DND-41 (cell line): ENCODE results near the gene BCAS3.
"Not testable (repeated sequence)": the region's sequence is repeated elsewhere in the genome, so short reads cannot be mapped to it uniquely, and the experiment has no call there.

Experiments
- ATAC-seq: fragments of 200-7000 bp; cut with Tn5 transposase; 3 replicates; pipeline ENCODE4 v1.9.1; 2021; ENCODE audit warnings: low read depth; ENCODE audit not compliant: insufficient read depth
- DNase-seq: peaks from one replicate; pipeline ENCODE4 v3.0.0-alpha.2; 2020
- H2AFZ ChIP-seq: 2 replicates; pipeline ENCODE4 v1.6.0; 2012; ENCODE audit warnings: low read depth, low read length
- H3K27ac ChIP-seq: 2 replicates; pipeline ENCODE4 v1.5.1; 2012; ENCODE audit warnings: low read length, inconsistent platforms
- H3K27me3 ChIP-seq: fragments of 200-600 bp; sonication (generic); 2 replicates; pipeline ENCODE4 v1.6.0; 2012; ENCODE audit warnings: low read length, mild to moderate bottlenecking, inconsistent platforms; ENCODE audit not compliant: insufficient read depth, poor library complexity
- H3K36me3 ChIP-seq: 2 replicates; pipeline ENCODE4 v1.5.1; 2012; ENCODE audit warnings: low read length, inconsistent platforms; ENCODE audit not compliant: insufficient read depth
- H3K4me1 ChIP-seq: 2 replicates; pipeline ENCODE4 v1.5.1; 2012; ENCODE audit warnings: mild to moderate bottlenecking, low read length; ENCODE audit not compliant: insufficient read depth
- H3K4me2 ChIP-seq: 2 replicates; pipeline ENCODE4 v1.6.0; 2012; ENCODE audit warnings: mild to moderate bottlenecking, moderate library complexity, low read length, inconsistent platforms; ENCODE audit not compliant: insufficient read depth
- H3K4me3 ChIP-seq, 2 experiments: fragments of 200-600 bp in 1 of 2; shearing (Covaris generic) in 1 of 2; 2 replicates each; pipeline ENCODE4 v1.5.1; 2012 to 2016; ENCODE audit warnings: inconsistent platforms in 2 of 2, low read length in 2 of 2, mild to moderate bottlenecking in 2 of 2, low read depth in 1 of 2, moderate library complexity in 1 of 2
- H3K79me2 ChIP-seq: 2 replicates; pipeline ENCODE4 v1.6.0; 2012; ENCODE audit warnings: low read length, inconsistent platforms; ENCODE audit not compliant: insufficient read depth
- H3K9ac ChIP-seq: 2 replicates; pipeline ENCODE4 v1.6.0; 2012; ENCODE audit warnings: low read depth, mild to moderate bottlenecking, inconsistent platforms, low read length, moderate library complexity
- H3K9me3 ChIP-seq: 2 replicates; pipeline ENCODE4 v1.5.1; 2012; ENCODE audit warnings: low read length, moderate library complexity, mild to moderate bottlenecking, inconsistent platforms; ENCODE audit not compliant: insufficient read depth, severe bottlenecking
- H4K20me1 ChIP-seq: 2 replicates; pipeline ENCODE4 v1.6.0; 2012; ENCODE audit warnings: low read length; ENCODE audit not compliant: insufficient read depth
- EZH2 ChIP-seq: IDR thresholded peaks from 3 replicates; pipeline ENCODE4 v1.6.1; 2012; ENCODE audit warnings: borderline replicate concordance, low read depth, mild to moderate bottlenecking, moderate library complexity, low read length, inconsistent platforms; ENCODE audit not compliant: severe bottlenecking
- TF ChIP-seq, protein P1 (sequence below): IDR thresholded peaks from 2 replicates; pipeline ENCODE4 v1.5.1; 2012; ENCODE audit warnings: borderline replicate concordance, low read length, moderate library complexity, mild to moderate bottlenecking; ENCODE audit not compliant: poor library complexity, severe bottlenecking; ENCODE audit errors: extremely low read depth

Gene BCAS3

DNA sequence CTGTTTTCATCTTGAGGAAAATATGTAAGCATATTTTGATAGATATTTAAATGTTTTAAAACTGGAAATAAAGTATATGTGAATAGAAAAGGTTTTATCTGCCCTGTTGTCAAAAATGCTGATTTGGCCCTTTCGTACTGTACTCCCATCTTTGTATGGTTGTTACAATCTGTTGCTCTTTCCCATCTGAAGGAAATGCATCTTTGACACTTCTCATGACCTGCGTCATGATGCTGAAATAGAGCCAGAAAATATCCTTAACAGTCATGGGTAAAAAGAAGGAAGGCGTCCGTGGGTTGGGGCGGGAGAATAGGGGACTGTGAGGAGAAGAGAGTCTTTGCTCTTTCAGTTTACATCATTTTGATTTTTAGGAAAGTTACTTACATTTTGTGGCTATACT, 327.7 kb downstream of the BCAS3 start:
- Histone ChIP-seq H3K9ac (no peak overlapping the region), H4K20me1 (no peaks in the 10 kb centered on the region), H3K27ac (no peak overlapping the region), H3K4me3 (no peak overlapping the region), H3K36me3 (no peaks in the 10 kb centered on the region), H3K4me2 (no peak overlapping the region), H2AFZ (no peak overlapping the region), H3K27me3 (no peaks in the 10 kb centered on the region), H3K79me2 (no peaks in the 10 kb centered on the region), H3K9me3 (no peaks in the 10 kb centered on the region), H3K4me1 (no peaks in the 10 kb centered on the region)
- ATAC-seq (no peak), DNase-seq (no peak)
- TF ChIP-seq, protein P1, sequence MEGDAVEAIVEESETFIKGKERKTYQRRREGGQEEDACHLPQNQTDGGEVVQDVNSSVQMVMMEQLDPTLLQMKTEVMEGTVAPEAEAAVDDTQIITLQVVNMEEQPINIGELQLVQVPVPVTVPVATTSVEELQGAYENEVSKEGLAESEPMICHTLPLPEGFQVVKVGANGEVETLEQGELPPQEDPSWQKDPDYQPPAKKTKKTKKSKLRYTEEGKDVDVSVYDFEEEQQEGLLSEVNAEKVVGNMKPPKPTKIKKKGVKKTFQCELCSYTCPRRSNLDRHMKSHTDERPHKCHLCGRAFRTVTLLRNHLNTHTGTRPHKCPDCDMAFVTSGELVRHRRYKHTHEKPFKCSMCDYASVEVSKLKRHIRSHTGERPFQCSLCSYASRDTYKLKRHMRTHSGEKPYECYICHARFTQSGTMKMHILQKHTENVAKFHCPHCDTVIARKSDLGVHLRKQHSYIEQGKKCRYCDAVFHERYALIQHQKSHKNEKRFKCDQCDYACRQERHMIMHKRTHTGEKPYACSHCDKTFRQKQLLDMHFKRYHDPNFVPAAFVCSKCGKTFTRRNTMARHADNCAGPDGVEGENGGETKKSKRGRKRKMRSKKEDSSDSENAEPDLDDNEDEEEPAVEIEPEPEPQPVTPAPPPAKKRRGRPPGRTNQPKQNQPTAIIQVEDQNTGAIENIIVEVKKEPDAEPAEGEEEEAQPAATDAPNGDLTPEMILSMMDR: no peak
- TF ChIP-seq EZH2: no peak

DNA sequence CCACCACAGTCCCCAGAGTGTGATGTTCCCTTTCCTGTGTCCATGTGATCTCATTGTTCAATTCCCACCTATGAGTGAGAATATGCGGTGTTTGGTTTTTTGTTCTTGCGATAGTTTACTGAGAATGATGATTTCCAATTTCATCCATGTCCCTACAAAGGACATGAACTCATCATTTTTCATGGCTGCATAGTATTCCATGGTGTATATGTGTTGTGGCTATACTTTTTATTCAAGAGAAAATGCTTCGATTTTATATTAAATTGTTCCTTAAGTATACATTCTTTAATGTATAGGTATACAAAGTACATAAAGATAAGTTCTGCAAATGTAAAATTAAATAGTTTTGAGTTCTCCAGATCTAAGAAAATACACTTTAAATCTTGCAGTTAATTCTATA, 328.3 kb downstream of the BCAS3 start:
- H3K27me3 ChIP-seq, H3K4me2 ChIP-seq: not testable (repeated sequence)

DNA sequence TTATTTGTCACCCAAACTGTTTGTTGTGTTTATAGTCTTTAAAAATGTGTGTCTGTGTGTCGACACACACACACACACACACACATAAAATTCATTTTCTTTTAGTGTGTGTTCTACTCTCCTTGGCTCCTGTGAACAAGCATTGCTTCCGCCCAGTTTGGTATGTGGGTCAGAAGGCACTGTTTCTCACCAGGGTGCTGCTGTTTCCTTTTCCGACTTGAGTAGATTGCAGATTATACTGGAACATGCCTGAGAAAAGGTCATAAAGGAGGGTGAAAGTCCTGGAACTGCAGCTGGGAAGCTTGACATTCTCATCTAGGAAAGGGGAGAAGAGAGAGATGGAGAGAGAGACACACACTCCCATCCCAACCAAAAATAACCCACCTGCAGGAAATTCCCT, 330.3 kb downstream of the BCAS3 start:
- H3K9ac ChIP-seq: no peak overlapping the region
- no peak overlapping the region for H3K4me2 ChIP-seq
- H3K4me1 ChIP-seq: no peaks in the 10 kb centered on the region
- DNase-seq (no peak), ATAC-seq (no peak)
- no peaks in the 10 kb centered on the region for H3K36me3 ChIP-seq
- H4K20me1 ChIP-seq: no peaks in the 10 kb centered on the region
- H3K27ac ChIP-seq: no peak overlapping the region
- no peak overlapping the region for H3K4me3 ChIP-seq
- no peaks in the 10 kb centered on the region for H3K9me3 ChIP-seq
- TF ChIP-seq EZH2: no peak
- TF ChIP-seq, protein P1: no peak
- H3K27me3 ChIP-seq: no peaks in the 10 kb centered on the region
- H3K79me2 ChIP-seq: no peaks in the 10 kb centered on the region
- H2AFZ ChIP-seq: no peak overlapping the region

More for the DNA sequence above, 328.3 kb downstream of the BCAS3 start:
- not testable (repeated sequence) for H4K20me1 ChIP-seq, DNase-seq, H3K4me1 ChIP-seq, H3K79me2 ChIP-seq, H3K4me3 ChIP-seq, H3K27ac ChIP-seq, H3K9ac ChIP-seq, ATAC-seq, H3K9me3 ChIP-seq, H3K36me3 ChIP-seq, H2AFZ ChIP-seq

DNA sequence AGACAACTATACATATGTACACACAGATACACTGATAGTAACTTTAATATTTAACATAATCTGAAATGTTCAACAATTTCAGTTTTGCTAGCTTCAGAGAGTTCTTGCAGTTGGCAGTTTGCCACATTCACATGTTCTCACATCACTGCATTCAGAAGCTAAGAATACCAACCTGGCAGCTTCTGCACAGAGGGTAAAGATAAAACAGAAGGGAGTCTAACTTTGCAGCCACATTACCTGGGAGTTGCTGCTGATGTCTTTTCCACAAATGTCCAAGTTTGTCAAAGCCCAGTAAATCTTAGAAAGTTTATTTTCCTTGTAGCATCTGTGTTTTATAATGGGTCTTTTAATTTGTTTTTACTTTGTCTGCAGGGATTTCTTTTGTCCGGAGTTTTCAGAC, 332.0 kb downstream of the BCAS3 start:
- DNase-seq: no peak
- Histone ChIP-seq H3K27me3 (no peaks in the 10 kb centered on the region), H3K79me2 (no peaks in the 10 kb centered on the region), H2AFZ (no peak overlapping the region), H3K36me3 (no peaks in the 10 kb centered on the region), H3K4me3 (no peak overlapping the region), H3K4me2 (no peak overlapping the region), H3K9me3 (no peaks in the 10 kb centered on the region), H3K4me1 (no peaks in the 10 kb centered on the region), H3K27ac (no peak overlapping the region), H3K9ac (no peak overlapping the region), H4K20me1 (no peaks in the 10 kb centered on the region)
- no peak for ATAC-seq
- no peak for TF ChIP-seq EZH2
- TF ChIP-seq, protein P1: no peak
